Central memory CD8-positive, alpha-beta T cell (primary cell): ENCODE results near the gene GIT1.

Source experiments
- ATAC-seq: fragments of 150-1000 bp; cut with Tn5 transposase; replicated peaks from 2 replicates; pipeline ENCODE4 v1.10.0; 2022; ENCODE audit warnings: mild to moderate bottlenecking, moderate FRiP score, moderate number of reproducible peaks; ENCODE audit not compliant: poor library complexity, severe bottlenecking; ENCODE audit errors: extremely low read depth
- DNase-seq, 2 donors: peaks; one replicate each; pipeline ENCODE4 v3.0.0; 2021; ENCODE audit warnings: low spot score in 2 of 2
- H3K27ac Mint-ChIP-seq: one replicate; pipeline ENCODE4 v1.8.0; 2022; ENCODE audit warnings: low read depth, mild to moderate bottlenecking, moderate library complexity, mixed read lengths
- H3K27me3 Mint-ChIP-seq: one replicate; pipeline ENCODE4 v1.8.0; 2022; ENCODE audit warnings: mixed read lengths
- H3K36me3 Mint-ChIP-seq: one replicate; pipeline ENCODE4 v1.8.0; 2022; ENCODE audit warnings: mild to moderate bottlenecking, moderate library complexity, mixed read lengths; ENCODE audit not compliant: insufficient read depth
- H3K4me1 Mint-ChIP-seq: one replicate; pipeline ENCODE4 v1.8.0; 2022; ENCODE audit warnings: mixed read lengths
- H3K4me3 Mint-ChIP-seq: one replicate; pipeline ENCODE4 v1.8.0; 2022; ENCODE audit warnings: mild to moderate bottlenecking, moderate library complexity, mixed read lengths
- H3K9me3 Mint-ChIP-seq: one replicate; pipeline ENCODE4 v1.8.0; 2022; ENCODE audit warnings: mixed read lengths

GIT1 gene

GRCh38 chr17:29557739-29558116 lies 31.7 kb downstream of the GIT1 start:
- Mint-ChIP-seq H3K27ac (peak overlapping the region; percentile 83), H3K36me3 (peaks cover 15% of the 10 kb centered on the region), H3K9me3 (no peaks in the 10 kb centered on the region), H3K4me1 (peaks cover 37% of the 10 kb centered on the region), H3K4me3 (no peak overlapping the region), H3K27me3 (no peaks in the 10 kb centered on the region)
- DNase-seq (no peak), ATAC-seq (peak; percentile 41)

- DNase-seq: no peak
- Mint-ChIP-seq H3K9me3 (no peaks in the 10 kb centered on the region), H3K27me3 (no peaks in the 10 kb centered on the region), H3K27ac (peak overlapping the region; percentile 83), H3K36me3 (peaks cover 11% of the 10 kb centered on the region), H3K4me3 (no peak overlapping the region), H3K4me1 (peaks cover 32% of the 10 kb centered on the region)
- ATAC-seq: no peak
These were observed 32.2 kb downstream of the GIT1 start for GRCh38 chr17:29557085-29557738.

- Mint-ChIP-seq H3K27me3 (no peaks in the 10 kb centered on the region), H3K27ac (peak overlapping the region; percentile 83), H3K36me3 (peaks cover 9% of the 10 kb centered on the region), H3K9me3 (no peaks in the 10 kb centered on the region), H3K4me1 (peaks cover 25% of the 10 kb centered on the region), H3K4me3 (no peak overlapping the region)
- ATAC-seq: no peak
- no peak for DNase-seq
These were observed 33.6 kb downstream of the GIT1 start for GRCh38 chr17:29555840-29556239.

- no peak for DNase-seq
- H3K36me3 Mint-ChIP-seq: peaks cover 7% of the 10 kb centered on the region
These were observed 40.1 kb downstream of the GIT1 start for GRCh38 chr17:29549177-29549923.

GRCh38 chr17:29546830-29547229 lies 42.6 kb downstream of the GIT1 start:
- Mint-ChIP-seq H3K9me3 (no peaks in the 10 kb centered on the region), H3K4me1 (peaks cover 5% of the 10 kb centered on the region), H3K27ac (no peak overlapping the region), H3K4me3 (no peak overlapping the region), H3K36me3 (peaks cover 22% of the 10 kb centered on the region), H3K27me3 (no peaks in the 10 kb centered on the region)
- DNase-seq (no peak), ATAC-seq (no peak)

More at GRCh38 chr17:29549177-29549923, 40.1 kb downstream of the GIT1 start:
- H3K9me3 Mint-ChIP-seq: no peaks in the 10 kb centered on the region
- ATAC-seq: peak; percentile 58
- peaks cover 5% of the 10 kb centered on the region for H3K4me1 Mint-ChIP-seq
- no peak overlapping the region for H3K4me3 Mint-ChIP-seq
- H3K27ac Mint-ChIP-seq: no peak overlapping the region
- no peaks in the 10 kb centered on the region for H3K27me3 Mint-ChIP-seq

- DNase-seq (no peak), ATAC-seq (no peak)
- Mint-ChIP-seq H3K9me3 (no peaks in the 10 kb centered on the region), H3K27me3 (no peaks in the 10 kb centered on the region), H3K4me1 (peaks cover 5% of the 10 kb centered on the region), H3K27ac (peak overlapping the region; percentile 85), H3K4me3 (no peak overlapping the region), H3K36me3 (peaks cover 23% of the 10 kb centered on the region)
These were observed 43.4 kb downstream of the GIT1 start for GRCh38 chr17:29546085-29546484.

- no peaks in the 10 kb centered on the region for H3K9me3 Mint-ChIP-seq
- H3K27ac Mint-ChIP-seq: no peak overlapping the region
These were observed 45.4 kb downstream of the GIT1 start for GRCh38 chr17:29544066-29544465.

GRCh38 chr17:29533976-29534375 lies 55.5 kb downstream of the GIT1 start:
- H3K9me3 Mint-ChIP-seq: no peaks in the 10 kb centered on the region
- peaks cover 60% of the 10 kb centered on the region for H3K36me3 Mint-ChIP-seq
- H3K4me1 Mint-ChIP-seq: no peaks in the 10 kb centered on the region
- no peaks in the 10 kb centered on the region for H3K27me3 Mint-ChIP-seq
- no peak overlapping the region for H3K27ac Mint-ChIP-seq
- no peak overlapping the region for H3K4me3 Mint-ChIP-seq
- DNase-seq (no peak), ATAC-seq (no peak)

More at GRCh38 chr17:29544066-29544465, 45.4 kb downstream of the GIT1 start:
- Mint-ChIP-seq H3K4me3 (no peak overlapping the region), H3K4me1 (peaks cover 5% of the 10 kb centered on the region), H3K27me3 (no peaks in the 10 kb centered on the region), H3K36me3 (peaks cover 36% of the 10 kb centered on the region)
- no peak for ATAC-seq
- DNase-seq: no peak

GRCh38 chr17:29526322-29526721 lies 63.1 kb downstream of the GIT1 start:
- no peaks in the 10 kb centered on the region for H3K27me3 Mint-ChIP-seq
- no peaks in the 10 kb centered on the region for H3K4me1 Mint-ChIP-seq
- peaks cover 56% of the 10 kb centered on the region for H3K36me3 Mint-ChIP-seq
- no peaks in the 10 kb centered on the region for H3K9me3 Mint-ChIP-seq
- no peak overlapping the region for H3K27ac Mint-ChIP-seq
- DNase-seq: no peak
- H3K4me3 Mint-ChIP-seq: no peak overlapping the region
- ATAC-seq: no peak

- Mint-ChIP-seq H3K36me3 (peaks cover 54% of the 10 kb centered on the region), H3K27me3 (no peaks in the 10 kb centered on the region), H3K4me3 (no peak overlapping the region), H3K9me3 (no peaks in the 10 kb centered on the region), H3K27ac (no peak overlapping the region), H3K4me1 (no peaks in the 10 kb centered on the region)
- ATAC-seq (no peak), DNase-seq (no peak)
These were observed 64.8 kb downstream of the GIT1 start for GRCh38 chr17:29524692-29525091.
